HG02588 (cell line): ENCODE data around the gene PHLDA1.

Experiments used
- ATAC-seq: cut with Tn5 transposase; IDR thresholded peaks from one replicate; pipeline ENCODE4 v1.9.1; 2021; ENCODE audit warnings: mild to moderate bottlenecking, moderate library complexity; ENCODE audit not compliant: unreplicated experiment

The PHLDA1 gene

GRCh38 chr12:76038176-76038575 is 6.6 kb upstream of the PHLDA1 start:
- ATAC-seq = no peak

GRCh38 chr12:76037130-76038103 is 5.8 kb upstream of the PHLDA1 start:
- ATAC-seq = no peak

GRCh38 chr12:76035045-76035444 is 3.5 kb upstream of the PHLDA1 start:
- no peak for ATAC-seq

- no peak for ATAC-seq
Observed at GRCh38 chr12:76033081-76034011, 1.8 kb upstream of the PHLDA1 start.

- peak; percentile 31 for ATAC-seq
Observed at GRCh38 chr12:76032043-76032981, 736 bp upstream of the PHLDA1 start.

GRCh38 chr12:76031081-76031413 is 529 bp downstream of the PHLDA1 start:
- no peak for ATAC-seq

GRCh38 chr12:76030341-76031080 is 1.1 kb downstream of the PHLDA1 start:
- ATAC-seq = no peak

- no peak for ATAC-seq
Observed at GRCh38 chr12:76029982-76030340, 1.6 kb downstream of the PHLDA1 start.

GRCh38 chr12:76028571-76029277 is 2.9 kb downstream of the PHLDA1 start:
- no peak for ATAC-seq

- ATAC-seq = no peak
Observed at GRCh38 chr12:76026643-76027063, 4.9 kb downstream of the PHLDA1 start.

- ATAC-seq = no peak
Observed at GRCh38 chr12:76025601-76026575, 5.7 kb downstream of the PHLDA1 start.

GRCh38 chr12:76024942-76025600 is 6.5 kb downstream of the PHLDA1 start:
- no peak for ATAC-seq

GRCh38 chr12:76024102-76024781 is 7.3 kb downstream of the PHLDA1 start:
- no peak for ATAC-seq

GRCh38 chr12:76023069-76023690 is 8.4 kb downstream of the PHLDA1 start:
- ATAC-seq = no peak

- ATAC-seq = no peak
Observed at GRCh38 chr12:76022506-76022905, 9.1 kb downstream of the PHLDA1 start.
